HCT116 (cell line): Measurements from ENCODE around the gene MORN4.

Experiments used
- CEBPB ChIP-seq: IDR thresholded peaks from 2 replicates; pipeline ENCODE4 v1.6.1; 2012; ENCODE audit warnings: low read depth
- POLR2A ChIP-seq: IDR thresholded peaks from 2 replicates; pipeline ENCODE4 v1.7.0; 2011; ENCODE audit warnings: borderline replicate concordance; ENCODE audit not compliant: insufficient read depth, insufficient read length; ENCODE audit errors: extremely low read depth
- POLR2AphosphoS5 ChIP-seq: IDR thresholded peaks from 2 replicates; pipeline ENCODE4 v1.6.1; 2011; ENCODE audit warnings: mild to moderate bottlenecking, low read depth, low read length, moderate library complexity
- TF ChIP-seq, protein P1 (sequence below), 3 experiments: fragments of 200-600 bp in 1 of 3; sonication (generic) in 1 of 3; IDR thresholded peaks in 2 of 3; conservative IDR thresholded peaks in 1 of 3; 2 replicates each; pipeline ENCODE4 v1.5.1; 2012 to 2017; ENCODE audit warnings: low read depth in 2 of 3, low read length in 2 of 3, antibody characterized with exemption in 1 of 3, borderline replicate concordance in 1 of 3, control low read depth in 1 of 3, mild to moderate bottlenecking in 1 of 3, mixed read lengths in 1 of 3, mixed run types in 1 of 3, moderate library complexity in 1 of 3; ENCODE audit not compliant: insufficient read depth in 1 of 3
- TF ChIP-seq, protein P2 (sequence below): IDR thresholded peaks from 2 replicates; pipeline ENCODE4 v1.6.1; 2012

DNA sequence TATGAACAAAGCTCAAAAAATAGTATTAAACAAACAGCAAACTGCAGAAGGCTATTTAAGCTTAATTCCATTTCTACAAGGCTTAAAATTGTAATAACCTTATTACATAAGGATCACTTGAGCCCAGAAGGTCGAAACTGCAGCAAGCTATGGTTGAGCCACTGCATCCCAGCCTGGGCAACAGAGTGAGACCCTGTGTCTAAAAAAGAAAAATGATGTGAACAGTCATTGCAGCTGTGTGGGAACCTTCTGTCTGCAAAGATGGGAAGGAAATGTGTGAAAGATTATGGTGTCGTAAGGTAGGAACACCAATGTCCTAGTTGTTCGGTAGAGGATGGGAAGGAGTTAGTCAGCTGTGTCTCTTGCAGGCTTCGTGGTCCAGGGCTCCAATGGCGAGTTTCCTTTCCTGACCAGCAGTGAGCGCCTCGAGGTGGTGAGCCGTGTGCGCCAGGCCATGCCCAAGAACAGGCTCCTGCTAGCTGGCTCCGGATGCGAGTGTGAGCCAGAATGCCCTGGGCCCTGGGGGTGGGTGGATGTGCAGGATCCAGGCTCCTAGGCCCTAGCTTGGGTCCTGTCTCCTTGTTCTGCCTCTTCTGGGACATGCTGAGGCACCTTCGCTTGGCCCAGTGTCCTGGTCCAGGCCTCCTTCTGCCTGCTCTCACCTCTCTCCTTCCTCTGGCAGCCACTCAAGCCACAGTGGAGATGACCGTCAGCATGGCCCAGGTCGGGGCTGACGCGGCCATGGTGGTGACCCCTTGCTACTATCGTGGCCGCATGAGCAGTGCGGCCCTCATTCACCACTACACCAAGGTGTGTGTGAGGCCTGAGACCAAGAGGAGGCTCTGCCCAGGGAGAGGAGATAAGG lies 34.7 kb downstream of the MORN4 start:
- TF ChIP-seq, protein P1, sequence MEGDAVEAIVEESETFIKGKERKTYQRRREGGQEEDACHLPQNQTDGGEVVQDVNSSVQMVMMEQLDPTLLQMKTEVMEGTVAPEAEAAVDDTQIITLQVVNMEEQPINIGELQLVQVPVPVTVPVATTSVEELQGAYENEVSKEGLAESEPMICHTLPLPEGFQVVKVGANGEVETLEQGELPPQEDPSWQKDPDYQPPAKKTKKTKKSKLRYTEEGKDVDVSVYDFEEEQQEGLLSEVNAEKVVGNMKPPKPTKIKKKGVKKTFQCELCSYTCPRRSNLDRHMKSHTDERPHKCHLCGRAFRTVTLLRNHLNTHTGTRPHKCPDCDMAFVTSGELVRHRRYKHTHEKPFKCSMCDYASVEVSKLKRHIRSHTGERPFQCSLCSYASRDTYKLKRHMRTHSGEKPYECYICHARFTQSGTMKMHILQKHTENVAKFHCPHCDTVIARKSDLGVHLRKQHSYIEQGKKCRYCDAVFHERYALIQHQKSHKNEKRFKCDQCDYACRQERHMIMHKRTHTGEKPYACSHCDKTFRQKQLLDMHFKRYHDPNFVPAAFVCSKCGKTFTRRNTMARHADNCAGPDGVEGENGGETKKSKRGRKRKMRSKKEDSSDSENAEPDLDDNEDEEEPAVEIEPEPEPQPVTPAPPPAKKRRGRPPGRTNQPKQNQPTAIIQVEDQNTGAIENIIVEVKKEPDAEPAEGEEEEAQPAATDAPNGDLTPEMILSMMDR (IDR thresholded peaks at IDR 0.05 in 2 of 3, conservative IDR thresholded peaks at IDR 0.05 in 1 of 3; ENCODE audit: borderline replicate concordance in 1 of 3, insufficient read depth in 1 of 3, low read depth in 2 of 3, low read length in 2 of 3), result no peak
- TF ChIP-seq POLR2A, result no peak
- no peak for TF ChIP-seq POLR2AphosphoS5
- TF ChIP-seq CEBPB, result no peak
- TF ChIP-seq, protein P2, sequence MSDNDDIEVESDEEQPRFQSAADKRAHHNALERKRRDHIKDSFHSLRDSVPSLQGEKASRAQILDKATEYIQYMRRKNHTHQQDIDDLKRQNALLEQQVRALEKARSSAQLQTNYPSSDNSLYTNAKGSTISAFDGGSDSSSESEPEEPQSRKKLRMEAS, result no peak
